GM12801 (cell line): ENCODE data around the gene DDX10.

Experiments used
- TF ChIP-seq, protein P1 (sequence below): IDR thresholded peaks from one replicate; pipeline ENCODE4 v1.5.1; 2011; ENCODE audit warnings: control low read depth; ENCODE audit not compliant: insufficient read length; ENCODE audit errors: extremely low read depth

DDX10 gene

DNA sequence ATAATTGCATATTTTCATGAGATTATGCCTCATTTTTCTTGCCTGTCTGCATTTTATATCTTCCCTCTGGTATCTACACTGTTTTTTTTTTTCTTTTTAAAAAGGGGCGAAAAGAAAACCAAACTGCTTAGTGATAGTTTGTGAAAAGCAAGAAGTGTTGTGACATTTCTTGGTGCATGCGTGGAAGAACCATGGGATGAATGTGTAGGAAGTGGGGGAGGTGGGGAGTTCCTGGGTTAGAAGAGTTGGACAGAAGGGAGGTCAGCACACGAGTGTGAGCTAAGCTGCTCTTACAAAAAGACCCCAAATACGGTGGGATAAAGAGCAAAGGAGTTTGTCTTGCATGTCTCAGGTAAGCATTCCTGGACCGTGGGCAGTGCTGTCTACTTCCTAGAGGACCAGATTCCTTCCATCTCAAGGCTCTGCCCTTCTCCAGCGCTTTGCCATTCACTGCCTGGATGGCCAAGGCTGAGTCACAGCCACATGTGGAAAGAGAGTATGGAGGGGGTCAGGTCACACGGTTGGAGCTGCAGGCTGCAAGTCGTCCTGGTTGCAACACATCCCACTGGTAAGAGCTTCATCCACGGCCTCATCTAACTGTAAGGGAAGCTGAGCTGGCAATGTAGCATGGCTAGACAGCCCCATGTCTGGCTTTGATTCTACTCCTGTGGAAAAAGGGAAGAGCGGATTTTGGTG lies 300.6 kb downstream of the DDX10 start:
- TF ChIP-seq, protein P1, sequence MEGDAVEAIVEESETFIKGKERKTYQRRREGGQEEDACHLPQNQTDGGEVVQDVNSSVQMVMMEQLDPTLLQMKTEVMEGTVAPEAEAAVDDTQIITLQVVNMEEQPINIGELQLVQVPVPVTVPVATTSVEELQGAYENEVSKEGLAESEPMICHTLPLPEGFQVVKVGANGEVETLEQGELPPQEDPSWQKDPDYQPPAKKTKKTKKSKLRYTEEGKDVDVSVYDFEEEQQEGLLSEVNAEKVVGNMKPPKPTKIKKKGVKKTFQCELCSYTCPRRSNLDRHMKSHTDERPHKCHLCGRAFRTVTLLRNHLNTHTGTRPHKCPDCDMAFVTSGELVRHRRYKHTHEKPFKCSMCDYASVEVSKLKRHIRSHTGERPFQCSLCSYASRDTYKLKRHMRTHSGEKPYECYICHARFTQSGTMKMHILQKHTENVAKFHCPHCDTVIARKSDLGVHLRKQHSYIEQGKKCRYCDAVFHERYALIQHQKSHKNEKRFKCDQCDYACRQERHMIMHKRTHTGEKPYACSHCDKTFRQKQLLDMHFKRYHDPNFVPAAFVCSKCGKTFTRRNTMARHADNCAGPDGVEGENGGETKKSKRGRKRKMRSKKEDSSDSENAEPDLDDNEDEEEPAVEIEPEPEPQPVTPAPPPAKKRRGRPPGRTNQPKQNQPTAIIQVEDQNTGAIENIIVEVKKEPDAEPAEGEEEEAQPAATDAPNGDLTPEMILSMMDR: no peak

- TF ChIP-seq, protein P1: no peak
Measured at GRCh38 chr11:108966206-108966605, 301.3 kb downstream of the DDX10 start.

DNA sequence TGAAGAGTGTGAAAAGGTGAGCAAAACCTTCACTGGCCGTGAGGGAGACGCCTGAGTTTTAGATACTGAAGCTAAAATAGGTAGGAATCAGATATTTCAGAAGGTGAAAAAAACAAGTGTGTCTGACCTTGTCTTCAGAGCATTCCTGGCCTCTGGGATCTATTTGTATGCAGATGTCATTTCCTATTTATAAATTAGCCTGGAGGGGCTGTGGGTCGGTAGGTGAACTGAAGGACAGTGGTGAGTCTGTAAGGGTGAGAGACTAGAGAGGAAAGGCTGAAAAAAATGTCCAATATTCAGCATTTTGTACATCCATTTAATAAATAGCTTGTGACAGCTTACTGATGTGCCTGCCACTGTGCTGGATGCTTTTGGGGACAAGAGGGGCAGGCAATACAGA lies 302.1 kb downstream of the DDX10 start:
- TF ChIP-seq, protein P1: no peak

- TF ChIP-seq, protein P1: no peak
Measured at GRCh38 chr11:108967571-108967970, 302.7 kb downstream of the DDX10 start.

GRCh38 chr11:108970221-108970991 lies 305.5 kb downstream of the DDX10 start:
- TF ChIP-seq, protein P1: no peak

DNA sequence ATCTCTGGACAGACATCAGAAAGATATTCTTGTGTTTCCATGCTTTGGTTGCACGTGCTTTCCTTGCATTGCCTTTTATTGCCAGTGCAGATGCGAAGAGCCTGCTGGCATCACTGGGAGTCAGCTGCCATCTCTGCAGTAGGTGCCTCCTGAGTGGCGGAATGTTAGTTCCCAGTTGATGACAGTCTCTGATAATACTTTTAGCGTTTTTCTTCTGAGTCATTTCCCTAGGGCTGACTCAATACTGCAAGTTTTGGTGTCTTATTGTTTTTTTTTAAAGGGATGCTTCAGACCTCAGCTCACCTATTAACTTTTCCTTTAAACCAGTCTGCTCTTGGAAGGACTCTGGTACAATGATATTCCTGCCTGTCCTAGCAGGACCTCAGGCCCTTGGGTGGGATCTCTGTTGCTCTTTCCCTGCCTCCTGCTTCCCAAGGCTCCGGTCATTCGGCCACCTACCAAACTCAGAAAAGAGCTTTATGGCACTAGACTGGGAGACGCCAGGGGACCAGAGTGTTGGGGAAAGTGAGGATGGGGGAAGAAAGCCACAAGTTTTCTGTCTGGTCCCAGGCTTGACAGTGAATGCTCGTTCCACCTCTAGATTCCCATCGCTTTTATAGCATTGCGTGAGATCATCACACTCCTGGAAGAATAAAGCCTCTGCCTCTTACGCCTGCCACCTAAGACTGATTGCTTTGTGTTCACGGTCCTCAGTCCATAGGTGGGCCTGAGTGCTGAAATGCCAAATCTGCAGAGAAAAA lies 308.7 kb downstream of the DDX10 start:
- TF ChIP-seq, protein P1: no peak

DNA sequence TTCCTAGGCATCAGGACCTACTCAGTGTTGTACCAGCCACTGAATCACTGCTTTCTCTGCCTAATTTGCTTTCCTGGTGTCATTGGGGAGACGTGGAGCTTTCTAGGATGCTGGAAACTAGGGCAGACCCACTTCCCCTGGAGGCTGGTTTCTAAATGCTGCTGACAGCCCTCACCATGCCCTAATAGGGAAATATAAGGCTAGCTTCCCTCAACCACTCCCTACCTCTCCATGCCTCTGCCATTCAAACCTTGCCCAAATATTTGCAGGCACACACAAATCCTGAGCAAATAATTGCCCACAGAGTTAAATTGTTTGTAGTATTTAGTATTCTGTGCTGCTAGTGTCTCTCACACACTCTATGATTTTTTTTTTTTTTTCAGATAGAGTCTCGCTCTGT lies 310.2 kb downstream of the DDX10 start:
- TF ChIP-seq, protein P1: no peak
